GM19328 (cell line): Measurements from ENCODE around the gene TINAGL1.

Experiments used
- ATAC-seq: cut with Tn5 transposase; IDR thresholded peaks from one replicate; pipeline ENCODE4 v1.9.1; 2021; ENCODE audit warnings: mild to moderate bottlenecking, moderate library complexity; ENCODE audit not compliant: unreplicated experiment

Gene TINAGL1

DNA sequence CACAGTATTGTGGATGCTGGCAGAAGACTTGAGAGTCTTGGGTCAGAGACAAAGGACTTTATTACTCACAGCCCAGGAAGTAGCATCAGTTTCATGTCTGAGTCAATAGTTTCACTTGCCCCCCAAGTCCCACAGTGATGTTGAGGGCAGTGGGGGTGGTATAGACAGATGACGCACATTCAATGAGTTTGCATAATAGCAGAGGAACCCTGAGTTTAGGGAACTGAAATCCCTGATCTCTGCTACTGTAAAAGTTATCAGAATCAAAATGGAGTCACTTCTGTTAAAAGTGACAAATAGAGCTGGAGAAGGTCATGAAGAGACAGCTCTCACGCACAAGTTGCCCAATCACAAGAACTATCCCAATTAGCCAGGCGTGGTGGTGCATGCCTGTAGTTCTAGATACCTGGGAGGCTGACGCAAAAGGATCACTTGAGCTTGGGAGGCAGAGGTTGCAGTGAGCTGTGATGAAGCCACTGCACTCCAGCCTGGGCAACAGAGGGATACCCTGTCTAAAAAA, 29.7 kb downstream of the TINAGL1 start:
- peak; percentile 85 for ATAC-seq

DNA sequence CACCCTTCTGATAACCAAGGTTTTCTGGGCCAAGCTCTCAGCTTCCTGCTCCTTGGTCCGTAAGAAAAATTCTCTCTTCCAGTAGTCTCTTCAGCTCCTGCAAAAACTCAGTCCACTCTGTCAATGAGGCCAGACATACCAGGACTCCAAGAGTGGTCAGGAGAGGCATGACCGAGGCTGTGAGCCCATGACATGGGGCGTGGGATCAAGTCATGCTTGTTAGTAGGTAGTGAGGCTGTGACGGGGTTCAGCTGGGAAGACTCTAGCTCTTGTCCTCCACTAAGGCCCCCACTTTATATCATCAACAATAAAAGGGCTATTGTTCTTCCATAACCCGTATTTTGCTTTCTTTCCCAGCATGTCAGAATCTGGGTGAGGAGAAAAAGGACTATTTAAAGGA, 31.0 kb downstream of the TINAGL1 start:
- no peak for ATAC-seq

DNA sequence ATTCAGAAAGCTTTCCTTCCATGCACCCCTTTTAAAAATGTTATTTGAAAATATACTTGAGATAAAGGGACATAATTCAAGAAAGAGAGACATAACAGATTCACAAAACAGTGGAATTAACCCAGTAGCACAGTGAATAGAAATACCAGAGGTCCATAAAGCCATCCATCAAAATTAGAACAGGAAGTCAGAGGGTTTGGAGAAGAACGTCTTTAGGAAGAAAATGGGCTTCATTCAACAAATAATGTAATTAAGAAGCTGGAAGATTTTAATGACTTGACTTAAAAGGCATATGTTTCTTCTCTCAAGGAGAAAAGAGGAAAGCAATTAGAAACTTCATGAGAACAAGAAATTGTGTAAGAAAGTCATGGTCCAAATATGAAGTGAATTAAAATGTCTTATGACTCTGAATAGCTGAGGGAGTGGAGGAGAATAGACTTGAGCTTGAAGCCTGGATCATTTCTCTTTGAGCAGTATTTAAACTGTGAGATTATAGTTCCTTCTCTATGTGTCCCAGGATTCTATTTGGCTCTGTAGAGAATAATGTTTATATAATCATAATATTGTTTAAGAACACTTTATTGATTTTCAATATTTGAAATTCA, 33.3 kb downstream of the TINAGL1 start:
- ATAC-seq, result no peak

DNA sequence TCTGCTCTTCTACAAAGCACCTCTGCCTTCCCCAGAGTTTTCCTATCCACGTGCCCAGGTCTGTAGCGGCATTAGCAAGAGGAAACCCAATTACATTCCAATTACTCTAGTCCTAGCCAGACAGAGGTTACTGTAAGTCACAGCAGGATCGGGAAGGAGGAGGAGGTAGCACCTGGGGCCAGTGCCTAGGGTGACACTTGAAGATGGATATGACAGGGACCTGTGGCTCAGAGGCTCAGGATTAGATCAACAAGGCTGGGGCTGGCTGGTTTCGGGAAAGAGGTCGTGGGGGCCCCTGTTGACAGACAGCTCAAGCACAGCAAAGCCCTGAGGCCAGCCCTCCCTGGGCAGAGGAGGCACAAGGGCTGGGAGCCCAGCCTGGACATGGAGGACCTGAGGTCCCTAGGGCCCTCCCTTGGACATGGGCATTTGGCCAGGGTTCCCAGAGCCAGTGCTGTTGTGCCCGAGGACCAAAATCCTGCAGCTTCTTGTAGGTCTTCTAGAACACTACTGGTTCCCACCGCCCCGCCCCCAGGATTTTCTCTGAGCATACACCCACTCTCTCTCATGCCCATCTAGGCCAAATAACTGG, 38.2 kb downstream of the TINAGL1 start:
- ATAC-seq, result no peak

DNA sequence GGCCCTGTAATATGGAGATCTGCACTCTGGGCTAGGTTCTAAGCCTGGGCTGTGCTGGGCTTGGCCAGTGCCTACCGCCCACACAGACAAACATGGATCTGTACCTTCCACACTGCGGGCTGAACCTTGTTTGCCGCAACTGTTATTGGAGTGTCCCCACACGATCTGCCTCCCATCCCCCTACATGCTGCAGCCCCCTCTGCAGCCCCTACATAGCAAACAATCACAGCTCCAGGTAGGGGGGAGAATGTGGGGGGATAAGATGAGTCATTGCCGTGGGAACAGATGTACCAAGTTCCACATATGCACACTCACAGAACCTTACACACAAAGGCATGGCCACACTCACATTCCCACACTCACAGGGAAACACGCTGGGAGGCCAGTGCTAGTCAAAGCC, 39.1 kb downstream of the TINAGL1 start:
- ATAC-seq, result no peak

DNA sequence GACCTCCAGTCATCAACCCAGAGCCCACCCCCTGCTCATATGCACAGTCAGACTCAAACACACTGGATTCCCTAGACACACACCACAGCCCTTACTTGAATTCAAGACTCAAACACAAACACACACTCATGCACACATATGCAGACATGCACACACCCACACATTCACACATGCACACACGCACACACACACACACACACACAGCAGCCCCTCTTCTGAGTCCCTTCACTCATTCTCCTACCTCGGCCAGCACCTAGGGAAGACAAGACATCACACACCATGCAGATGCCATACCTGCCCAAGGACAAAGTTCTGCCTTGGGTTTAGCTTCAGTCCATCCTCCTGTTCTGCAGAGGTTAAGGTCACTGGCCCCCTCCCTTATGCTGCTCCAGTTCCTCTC, 39.6 kb downstream of the TINAGL1 start:
- ATAC-seq, result no peak

DNA sequence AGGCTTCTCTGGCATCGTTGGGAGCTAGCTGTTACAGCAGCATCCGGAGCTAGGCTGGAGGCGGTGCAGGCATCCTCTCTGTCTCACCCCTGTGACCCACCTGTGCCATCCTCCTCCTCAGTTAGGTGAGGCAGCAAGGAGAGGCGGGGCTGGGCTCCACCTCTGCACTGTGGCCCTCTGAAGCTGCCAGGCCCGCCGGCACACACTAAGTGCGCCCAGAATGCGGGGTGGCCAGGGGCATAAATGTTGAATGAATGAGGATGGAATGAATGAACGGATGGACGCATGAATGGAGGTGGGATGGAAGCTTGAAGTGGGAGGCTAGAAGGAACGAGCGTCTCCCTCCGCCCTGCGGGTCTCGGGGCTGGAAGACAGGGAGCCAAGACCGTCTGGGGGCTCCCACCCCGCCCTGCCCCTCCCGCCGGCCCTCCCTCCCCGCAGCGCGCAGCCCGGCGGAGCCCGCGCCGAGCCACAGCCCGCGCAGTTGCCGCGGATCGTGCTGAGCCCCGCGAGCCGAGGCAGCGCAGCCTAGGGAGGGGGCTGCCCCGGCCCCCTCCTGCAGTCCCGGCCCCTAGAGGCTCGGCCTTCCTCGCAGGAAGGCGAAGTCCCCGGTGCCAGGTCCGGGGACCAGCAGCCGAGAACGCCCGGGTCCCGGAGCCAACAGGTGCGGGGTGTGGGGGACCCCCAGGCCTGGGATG, 41.1 kb downstream of the TINAGL1 start, which contains the start of gene HCRTR1:
Gene HCRTR1 (plus strand): TSS at position 472 of the 698 bp plus-strand sequence. CDS start 1,504 bp downstream, outside the sequence.
- no peak for ATAC-seq

DNA sequence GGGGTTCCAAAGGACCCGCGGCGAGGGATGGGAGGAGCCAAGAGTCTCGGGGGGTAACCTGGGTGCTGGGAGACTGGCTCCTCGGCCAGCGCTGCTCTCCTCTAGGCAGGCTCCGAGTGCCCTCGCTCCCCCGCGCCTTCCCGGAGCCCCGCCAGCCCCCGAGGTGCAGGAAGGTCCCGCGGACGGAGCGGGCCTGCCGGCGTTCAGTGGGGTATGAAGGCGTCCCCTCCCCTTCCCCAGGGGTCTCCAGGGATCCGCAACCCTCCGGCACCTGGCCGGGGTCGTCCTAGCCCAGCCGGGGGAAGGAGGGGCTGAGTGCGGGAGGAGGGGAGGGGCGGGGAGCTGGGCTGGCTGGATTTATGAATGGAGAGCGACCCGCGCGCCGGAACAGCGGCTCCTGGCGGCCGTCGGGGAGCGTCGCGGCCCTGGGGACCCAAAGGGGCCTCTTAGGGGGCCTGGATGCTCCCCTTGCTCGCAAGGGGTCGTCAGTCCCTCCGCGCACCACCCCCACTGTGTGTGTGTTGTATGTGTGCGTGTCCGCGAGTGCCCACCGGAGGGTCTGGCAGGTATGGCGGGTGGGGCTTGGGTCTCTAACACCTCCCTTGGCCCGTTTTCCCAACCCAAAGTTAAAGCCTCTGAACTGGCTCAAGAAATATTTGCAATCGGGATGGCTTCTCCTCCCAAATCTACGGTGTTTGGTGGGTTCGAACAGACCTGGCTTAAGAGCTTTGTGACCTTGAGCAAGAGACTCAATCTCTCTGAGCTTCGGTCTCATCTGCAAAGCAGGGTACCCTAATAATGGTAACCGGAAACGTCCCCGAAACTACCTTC, 41.8 kb downstream of the TINAGL1 start:
- ATAC-seq, result no peak

DNA sequence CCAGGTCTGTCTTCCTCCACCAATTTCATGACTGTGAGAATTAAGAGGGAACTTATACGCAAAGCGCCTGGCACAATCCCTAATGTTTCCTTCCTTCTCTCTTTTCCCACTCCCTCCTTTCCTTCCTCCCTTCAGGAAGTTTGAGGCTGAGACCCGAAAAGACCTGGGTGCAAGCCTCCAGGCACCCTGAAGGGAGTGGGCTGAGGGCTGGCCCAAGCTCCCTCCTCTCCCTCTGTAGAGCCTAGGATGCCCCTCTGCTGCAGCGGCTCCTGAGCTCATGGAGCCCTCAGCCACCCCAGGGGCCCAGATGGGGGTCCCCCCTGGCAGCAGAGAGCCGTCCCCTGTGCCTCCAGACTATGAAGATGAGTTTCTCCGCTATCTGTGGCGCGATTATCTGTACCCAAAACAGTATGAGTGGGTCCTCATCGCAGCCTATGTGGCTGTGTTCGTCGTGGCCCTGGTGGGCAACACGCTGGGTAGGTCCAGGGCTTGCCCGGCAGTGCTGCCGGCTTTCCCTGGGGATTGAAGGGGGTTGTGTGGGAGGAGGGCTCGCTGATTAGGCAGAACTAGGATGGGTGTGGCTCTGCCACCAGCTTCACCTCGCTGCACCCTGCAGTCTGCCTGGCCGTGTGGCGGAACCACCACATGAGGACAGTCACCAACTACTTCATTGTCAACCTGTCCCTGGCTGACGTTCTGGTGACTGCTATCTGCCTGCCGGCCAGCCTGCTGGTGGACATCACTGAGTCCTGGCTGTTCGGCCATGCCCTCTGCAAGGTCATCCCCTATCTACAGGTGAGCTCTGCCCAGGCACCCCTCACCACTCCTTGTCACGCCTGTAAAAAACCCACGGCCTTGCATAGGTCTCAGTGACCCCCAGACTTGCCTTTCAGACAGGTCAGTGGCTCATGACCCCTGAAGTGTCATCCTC, 42.9 kb downstream of the TINAGL1 start:
- ATAC-seq, result no peak

DNA sequence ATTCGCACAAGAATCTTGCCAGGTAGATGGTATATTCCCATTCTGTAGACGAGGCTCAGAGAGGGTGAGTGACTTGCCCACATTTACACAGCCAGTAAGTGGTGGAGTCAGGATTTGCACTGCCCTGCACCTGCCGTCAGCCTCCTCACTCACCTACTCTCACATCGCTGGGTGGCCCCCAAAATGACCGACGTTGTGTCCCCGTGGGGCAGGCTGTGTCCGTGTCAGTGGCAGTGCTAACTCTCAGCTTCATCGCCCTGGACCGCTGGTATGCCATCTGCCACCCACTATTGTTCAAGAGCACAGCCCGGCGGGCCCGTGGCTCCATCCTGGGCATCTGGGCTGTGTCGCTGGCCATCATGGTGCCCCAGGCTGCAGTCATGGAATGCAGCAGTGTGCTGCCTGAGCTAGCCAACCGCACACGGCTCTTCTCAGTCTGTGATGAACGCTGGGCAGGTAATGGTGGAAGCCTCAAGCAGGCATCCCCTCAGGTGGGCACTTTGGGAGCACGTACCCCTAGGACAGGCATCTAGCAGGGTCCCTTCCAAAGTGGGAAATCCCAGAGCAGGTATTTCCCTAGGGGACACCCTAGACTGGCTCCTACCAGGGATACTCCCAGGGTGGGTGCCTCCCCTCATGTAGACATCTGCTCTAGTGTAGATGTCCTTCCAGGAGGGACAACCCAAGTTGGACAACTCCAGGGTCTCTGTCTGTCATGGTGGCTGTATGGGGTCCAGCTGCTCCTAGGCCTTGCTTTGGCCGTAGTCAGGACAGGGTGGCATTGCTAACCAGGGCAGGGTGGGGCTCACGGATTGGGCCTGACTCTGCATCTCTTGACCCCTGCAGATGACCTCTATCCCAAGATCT, 44.5 kb downstream of the TINAGL1 start:
- ATAC-seq, result no peak

DNA sequence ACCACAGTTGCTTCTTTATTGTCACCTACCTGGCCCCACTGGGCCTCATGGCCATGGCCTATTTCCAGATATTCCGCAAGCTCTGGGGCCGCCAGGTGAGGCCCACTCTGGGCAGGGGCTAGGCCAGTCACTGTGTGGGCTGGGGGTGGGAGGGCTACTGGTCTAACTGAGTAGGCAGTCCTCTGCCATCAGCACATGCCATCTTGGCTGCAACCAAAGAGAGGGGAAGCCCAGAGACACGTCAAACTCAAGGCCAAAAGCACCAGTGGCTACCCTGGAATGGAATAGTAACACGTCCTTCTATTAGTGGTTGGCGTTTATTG, 45.1 kb downstream of the TINAGL1 start:
- ATAC-seq, result no peak

DNA sequence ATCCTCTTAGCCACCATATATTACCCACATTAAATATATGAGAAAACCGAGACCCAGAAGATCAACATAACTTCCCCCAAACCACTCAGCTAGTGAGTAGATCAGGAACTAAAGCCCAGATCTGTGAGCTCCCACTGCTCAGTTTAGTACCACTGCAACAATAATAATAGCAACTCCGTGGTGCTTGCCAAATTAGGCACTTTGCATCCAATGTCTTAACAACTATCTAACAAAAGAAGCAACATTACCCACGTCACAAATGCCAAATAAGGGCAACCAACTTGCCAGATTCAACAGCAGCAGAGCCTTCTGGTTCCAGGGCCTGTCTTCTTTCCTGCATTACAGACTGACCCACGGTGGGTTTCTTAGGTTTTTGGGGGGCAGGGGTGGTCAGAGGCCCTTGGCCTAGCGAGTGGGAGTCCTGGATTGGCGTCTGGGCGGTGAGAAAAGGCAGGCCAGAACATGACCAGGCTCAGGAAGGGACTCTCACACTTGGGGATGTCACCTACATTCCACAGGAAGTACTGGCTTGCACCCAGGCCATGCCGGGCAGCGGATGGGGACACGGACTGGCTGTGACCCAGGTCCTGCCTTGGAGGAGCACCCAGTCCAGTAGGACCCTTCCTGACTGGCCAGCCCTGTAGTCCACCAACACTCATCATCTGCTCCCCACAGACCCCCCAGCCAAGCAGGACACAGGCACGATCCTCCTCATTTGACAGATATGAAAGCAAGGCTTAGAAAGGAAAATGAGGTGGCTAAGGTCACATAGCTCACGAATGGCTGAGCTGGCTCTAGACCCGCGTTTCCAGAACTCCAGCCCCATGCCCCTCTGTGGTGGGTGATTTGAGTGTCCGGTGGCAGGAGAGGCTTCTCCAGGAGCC, 45.8 kb downstream of the TINAGL1 start:
- no peak for ATAC-seq

DNA sequence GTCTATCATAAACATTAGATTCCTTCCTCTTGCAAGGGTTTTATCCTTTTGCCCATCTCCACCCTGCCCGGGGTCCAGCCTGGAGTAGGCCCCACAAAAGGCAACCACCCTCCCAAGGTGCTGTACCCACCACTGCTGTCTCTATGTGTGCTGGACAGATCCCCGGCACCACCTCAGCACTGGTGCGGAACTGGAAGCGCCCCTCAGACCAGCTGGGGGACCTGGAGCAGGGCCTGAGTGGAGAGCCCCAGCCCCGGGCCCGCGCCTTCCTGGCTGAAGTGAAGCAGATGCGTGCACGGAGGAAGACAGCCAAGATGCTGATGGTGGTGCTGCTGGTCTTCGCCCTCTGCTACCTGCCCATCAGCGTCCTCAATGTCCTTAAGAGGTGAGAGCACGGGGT, 47.0 kb downstream of the TINAGL1 start:
- ATAC-seq, result no peak

DNA sequence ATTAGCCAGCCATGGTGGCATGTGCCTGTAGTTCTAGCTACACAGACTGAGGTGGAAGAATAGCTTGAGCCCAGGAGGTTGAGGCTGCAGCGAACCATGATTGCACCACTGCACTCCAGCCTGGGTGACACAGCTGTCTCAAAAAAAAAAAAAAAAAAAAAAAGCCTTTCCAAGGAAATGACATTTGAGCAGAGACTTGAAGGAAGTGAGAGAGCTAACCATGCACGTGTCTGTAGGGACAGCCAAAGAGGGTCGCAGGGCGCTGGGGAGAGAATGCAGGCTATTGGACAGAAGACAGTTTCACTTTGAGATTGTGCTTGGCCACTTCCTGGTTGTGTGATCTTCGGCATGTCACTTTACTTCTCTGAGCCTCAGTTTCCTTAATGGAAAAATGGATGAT, 48.0 kb downstream of the TINAGL1 start:
- no peak for ATAC-seq

DNA sequence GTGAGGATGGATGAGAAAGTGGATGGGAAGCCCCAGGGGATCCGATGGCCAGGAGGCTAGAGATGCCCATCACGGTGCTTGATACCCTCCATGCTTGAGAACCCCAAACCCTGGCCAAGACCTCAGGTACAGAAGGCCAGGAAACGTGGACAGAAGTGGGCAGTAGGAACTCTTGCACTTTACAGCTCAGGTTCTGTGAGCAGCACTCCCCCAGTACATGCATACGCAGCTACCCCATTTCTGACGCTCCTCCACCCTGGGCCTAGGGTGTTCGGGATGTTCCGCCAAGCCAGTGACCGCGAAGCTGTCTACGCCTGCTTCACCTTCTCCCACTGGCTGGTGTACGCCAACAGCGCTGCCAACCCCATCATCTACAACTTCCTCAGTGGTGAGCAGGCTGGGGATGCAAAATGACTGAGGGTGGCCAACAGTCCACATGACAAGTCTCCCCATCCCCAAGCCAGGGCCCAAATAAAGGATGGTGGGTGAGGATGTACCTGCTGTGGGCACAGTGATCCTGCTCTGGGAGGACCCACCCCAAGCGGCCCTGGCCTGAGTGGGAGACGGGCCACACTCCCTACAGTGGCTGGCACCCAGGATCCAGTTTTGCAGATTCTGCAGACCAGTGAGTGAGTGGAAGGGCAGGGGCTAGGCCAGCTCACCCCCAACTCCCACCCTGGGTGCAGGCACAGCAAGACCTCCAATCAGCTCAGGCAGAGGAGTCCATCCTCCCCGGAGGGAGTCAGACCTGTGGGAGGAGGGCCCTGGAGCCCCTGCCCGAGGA, 48.6 kb downstream of the TINAGL1 start:
- no peak for ATAC-seq

DNA sequence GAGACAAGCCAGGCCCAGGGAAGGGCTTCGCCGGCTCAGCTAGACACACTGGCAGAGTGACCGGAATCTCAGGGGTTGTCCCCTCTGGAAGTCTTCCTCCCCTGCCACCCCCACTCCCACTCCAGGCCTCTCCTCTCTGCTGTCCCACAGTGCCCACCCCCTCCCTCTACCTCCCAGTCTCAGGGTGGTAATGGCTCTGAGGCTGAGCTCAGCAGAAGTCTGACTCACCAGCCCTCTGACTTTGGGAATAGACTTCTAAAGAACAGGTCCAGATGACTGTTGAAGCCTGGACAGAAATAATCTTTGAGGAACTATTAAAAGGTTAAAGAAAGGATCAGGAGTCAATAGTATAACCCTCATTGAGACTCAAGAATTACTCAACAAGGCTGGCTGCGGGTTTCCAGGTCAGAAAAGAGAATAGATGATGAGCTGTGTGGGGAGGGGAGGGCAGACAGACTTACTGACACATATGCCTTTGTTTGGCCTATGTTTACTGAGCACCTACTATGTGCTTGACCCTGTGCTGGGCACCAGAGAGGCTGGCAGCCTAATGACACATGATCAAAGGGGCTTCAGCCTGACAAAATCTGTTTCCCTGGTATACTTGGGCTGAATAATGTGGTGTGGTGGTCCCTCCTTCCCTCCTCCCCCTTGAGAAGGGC, 49.4 kb downstream of the TINAGL1 start:
- no peak for ATAC-seq
